ENCODE results near the gene DPP8. TPM values are rescaled to one million over a fixed set of nuclear protein-coding genes. Genes with fewer than 3 reads are reported as not detected.

DPP8 gene
- total RNA-seq, 2 experiments from 2014 or later = 27.7 to 32.6 TPM

DNA sequence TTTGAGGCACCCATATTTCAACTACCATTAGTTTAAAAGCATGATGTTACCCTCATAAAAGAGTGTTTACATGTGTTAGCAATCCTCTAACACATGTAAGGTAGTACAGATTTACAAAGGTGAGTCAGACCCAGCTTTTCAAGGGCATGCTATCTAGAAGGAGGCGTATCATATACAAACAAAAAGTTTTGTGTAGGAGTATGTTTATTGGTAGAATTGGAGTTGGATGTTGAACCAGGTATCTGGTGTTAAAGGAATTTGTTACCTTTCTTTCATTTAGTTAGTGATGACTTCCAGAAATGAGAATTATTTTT lies 15.2 kb upstream of the DPP8 start:
- H3K27me3 Mint-ChIP-seq = no peaks in the 10 kb centered on the region
- no peak overlapping the region for H3K4me3 Mint-ChIP-seq
- H3K36me3 Mint-ChIP-seq (ENCODE audit: low read depth) = peaks cover 14% of the 10 kb centered on the region
- peaks cover 38% of the 10 kb centered on the region for H3K4me1 Mint-ChIP-seq (ENCODE audit: low read depth)
- H3K9me3 Mint-ChIP-seq = no peaks in the 10 kb centered on the region
- intact Hi-C loops (cut with micrococcal nuclease) = no loop called here
- DNase-seq (no peak), ATAC-seq (no peak)
- TF ChIP-seq, protein P1, sequence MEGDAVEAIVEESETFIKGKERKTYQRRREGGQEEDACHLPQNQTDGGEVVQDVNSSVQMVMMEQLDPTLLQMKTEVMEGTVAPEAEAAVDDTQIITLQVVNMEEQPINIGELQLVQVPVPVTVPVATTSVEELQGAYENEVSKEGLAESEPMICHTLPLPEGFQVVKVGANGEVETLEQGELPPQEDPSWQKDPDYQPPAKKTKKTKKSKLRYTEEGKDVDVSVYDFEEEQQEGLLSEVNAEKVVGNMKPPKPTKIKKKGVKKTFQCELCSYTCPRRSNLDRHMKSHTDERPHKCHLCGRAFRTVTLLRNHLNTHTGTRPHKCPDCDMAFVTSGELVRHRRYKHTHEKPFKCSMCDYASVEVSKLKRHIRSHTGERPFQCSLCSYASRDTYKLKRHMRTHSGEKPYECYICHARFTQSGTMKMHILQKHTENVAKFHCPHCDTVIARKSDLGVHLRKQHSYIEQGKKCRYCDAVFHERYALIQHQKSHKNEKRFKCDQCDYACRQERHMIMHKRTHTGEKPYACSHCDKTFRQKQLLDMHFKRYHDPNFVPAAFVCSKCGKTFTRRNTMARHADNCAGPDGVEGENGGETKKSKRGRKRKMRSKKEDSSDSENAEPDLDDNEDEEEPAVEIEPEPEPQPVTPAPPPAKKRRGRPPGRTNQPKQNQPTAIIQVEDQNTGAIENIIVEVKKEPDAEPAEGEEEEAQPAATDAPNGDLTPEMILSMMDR (IDR thresholded peaks at IDR 0.05) = no peak
- POLR2A ChIA-PET = interaction anchor here (0.7 kb wide), 1 partner anchor 541 kb away, joined by 3 read pairs; no protein-coding TSS in a partner anchor
- CTCF ChIA-PET = no interaction called here
- no peak overlapping the region for H3K27ac Mint-ChIP-seq

DNA sequence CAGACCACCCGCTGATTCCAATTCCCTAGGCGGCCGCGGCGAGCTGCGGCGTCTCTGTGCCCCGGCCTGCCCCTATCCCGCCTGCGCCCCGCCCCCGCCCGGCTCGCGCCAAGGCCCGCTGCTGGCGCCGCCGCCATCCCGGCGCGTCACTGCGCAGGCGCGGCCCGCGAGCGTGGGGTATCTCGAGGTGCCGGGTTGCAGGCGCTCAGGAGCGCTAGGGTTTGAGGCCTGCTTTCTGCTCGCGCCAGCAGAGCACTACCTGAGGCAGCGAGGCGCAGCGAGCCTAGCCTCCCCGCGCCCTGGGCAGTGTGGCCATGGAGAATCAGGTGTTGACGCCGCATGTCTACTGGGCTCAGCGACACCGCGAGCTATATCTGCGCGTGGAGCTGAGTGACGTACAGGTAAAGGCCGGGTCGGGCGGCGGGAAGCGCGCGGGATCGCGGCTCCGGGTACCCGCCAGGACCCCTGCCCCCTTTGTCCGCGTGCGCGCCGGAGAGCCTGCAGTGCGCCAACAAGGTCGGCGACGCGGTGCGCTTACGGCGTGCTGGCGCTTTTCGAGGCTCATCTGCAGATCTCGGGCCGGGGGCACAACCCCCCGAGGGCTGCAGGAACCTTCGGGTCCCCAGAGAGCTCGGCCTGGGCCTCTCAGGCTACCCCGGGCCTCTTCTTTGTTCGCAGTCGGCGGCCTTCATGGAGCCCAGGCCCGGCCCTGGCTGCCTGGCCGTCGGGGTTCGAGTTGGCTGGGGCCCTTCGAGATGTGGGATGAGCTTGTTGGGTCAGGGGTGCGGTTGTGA lies 13.0 kb upstream of the DPP8 start, which contains the start of gene HACD3:
HACD3 (plus strand) TSS at position 146 of the 794 bp plus-strand sequence; CDS start at position 315, 169 bp downstream.
- peaks cover 38% of the 10 kb centered on the region for H3K4me1 Mint-ChIP-seq (ENCODE audit: low read depth)

DNA sequence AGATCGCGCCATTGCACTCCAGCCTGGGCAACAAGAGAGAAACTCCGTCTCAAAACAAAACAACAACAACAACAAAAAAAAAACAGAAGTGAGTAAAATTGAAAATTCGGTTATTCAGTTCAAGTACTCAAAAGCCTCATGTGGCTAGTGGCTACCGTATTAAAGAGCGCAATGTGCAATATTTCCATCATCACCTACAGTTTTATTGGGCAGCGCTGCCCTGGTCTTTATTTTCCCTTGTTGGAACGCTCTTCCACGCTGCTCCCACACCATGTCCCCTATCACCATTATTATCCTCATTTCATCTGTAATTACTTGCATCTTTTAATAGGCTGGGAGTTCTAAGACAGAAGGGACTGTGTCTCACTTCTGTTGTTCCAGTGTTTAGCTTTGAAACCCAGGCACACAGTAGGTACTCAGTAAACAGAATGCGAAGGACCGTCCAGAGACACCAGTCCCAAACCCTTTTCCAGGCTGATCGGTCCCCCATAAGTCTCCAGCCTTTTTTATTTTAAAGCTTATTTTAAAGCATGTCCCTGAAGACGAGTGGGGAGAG lies 12.4 kb upstream of the DPP8 start:
- ChIA-PET CTCF (interaction anchor here (1.4 to 1.6 kb wide), 3 partner anchors 9 to 41 kb away, joined by 3 to 5 read pairs (median 4); no protein-coding TSS in a partner anchor), POLR2A (interaction anchor here (0.9 to 2.1 kb wide), 8 partner anchors 14 to 543 kb away, joined by 3 to 9 read pairs (median 3); partner anchors contain the start of gene INTS14)
- H3K4me3 Mint-ChIP-seq = peak overlapping the region; percentile 82
- intact Hi-C loops (cut with micrococcal nuclease) = no loop called here
- no peak for ATAC-seq
- no peaks in the 10 kb centered on the region for H3K27me3 Mint-ChIP-seq
- DNase-seq = no peak
- TF ChIP-seq, protein P1 (IDR thresholded peaks at IDR 0.05) = no peak
- H3K27ac Mint-ChIP-seq = peak overlapping the region; percentile 82
- peaks cover 35% of the 10 kb centered on the region for H3K4me1 Mint-ChIP-seq (ENCODE audit: low read depth)
- no peaks in the 10 kb centered on the region for H3K9me3 Mint-ChIP-seq
- peaks cover 11% of the 10 kb centered on the region for H3K36me3 Mint-ChIP-seq (ENCODE audit: low read depth)

More for the DNA sequence above, 13.0 kb upstream of the DPP8 start, which contains the start of gene HACD3:
- Mint-ChIP-seq H3K27me3 (no peaks in the 10 kb centered on the region), H3K4me3 (peak within 1 kb of the TSS; percentile 82), H3K36me3 (ENCODE audit: low read depth) (peaks cover 12% of the 10 kb centered on the region), H3K9me3 (no peaks in the 10 kb centered on the region), H3K27ac (peak within 1 kb of the TSS; percentile 85)
- ChIA-PET POLR2A (interaction anchor here (0.9 to 2.1 kb wide), 12 partner anchors 14 to 543 kb away, joined by 3 to 9 read pairs (median 3); partner anchors contain the start of genes INTS14 and RNU5B-1), CTCF (interaction anchor here (0.8 to 1.6 kb wide), 3 partner anchors 14 to 42 kb away, joined by 3 to 5 read pairs (median 3); no protein-coding TSS in a partner anchor)
- ATAC-seq = peak; percentile 97
- peak; percentile 91 for DNase-seq
- TF ChIP-seq, protein P1 (IDR thresholded peaks at IDR 0.05) = no peak
- intact Hi-C loops (cut with micrococcal nuclease) = no loop called here

DNA sequence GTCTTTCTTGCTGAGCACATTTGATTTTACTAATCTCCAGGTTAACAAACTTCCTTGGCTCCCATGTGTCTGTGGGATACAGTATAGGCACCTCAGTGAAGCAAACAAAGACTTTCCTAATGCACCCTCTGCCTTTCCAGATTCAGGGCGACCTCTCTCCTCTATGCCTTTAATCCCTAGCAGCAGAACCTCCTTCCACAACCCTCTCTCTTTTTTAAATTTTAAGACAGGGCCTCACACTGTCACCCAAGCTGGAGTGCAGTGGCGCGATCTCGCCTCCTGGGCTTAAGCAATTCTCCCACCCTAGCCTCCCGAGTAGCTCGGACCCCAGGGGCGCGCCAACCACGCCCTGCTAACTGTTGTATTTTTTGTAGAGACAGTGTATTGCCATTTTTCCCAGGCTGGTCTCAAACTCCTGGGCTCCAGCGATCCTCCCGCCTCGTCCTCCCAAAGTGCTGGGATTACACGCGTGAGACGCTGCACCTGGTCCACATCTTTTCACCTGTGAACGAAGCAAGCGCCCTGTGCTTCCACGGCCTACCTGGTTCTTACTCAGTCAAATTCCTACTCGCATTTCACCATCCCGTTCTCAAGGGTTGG lies 11.1 kb upstream of the DPP8 start:
- ChIA-PET POLR2A (interaction anchor here (1.4 kb wide), 1 partner anchor 19 kb away, joined by 4 read pairs; no protein-coding TSS in a partner anchor), CTCF (interaction anchor here (1.2 to 1.5 kb wide), 2 partner anchors 8 to 17 kb away, joined by 4 read pairs; no protein-coding TSS in a partner anchor)
- peaks cover 5% of the 10 kb centered on the region for H3K36me3 Mint-ChIP-seq (ENCODE audit: low read depth)
- H3K9me3 Mint-ChIP-seq = no peaks in the 10 kb centered on the region
- no peak overlapping the region for H3K27ac Mint-ChIP-seq
- H3K27me3 Mint-ChIP-seq = no peaks in the 10 kb centered on the region
- TF ChIP-seq, protein P1 (IDR thresholded peaks at IDR 0.05) = no peak
- intact Hi-C loops (cut with micrococcal nuclease) = no loop called here
- no peak overlapping the region for H3K4me3 Mint-ChIP-seq
- ATAC-seq (no peak), DNase-seq (no peak)
- H3K4me1 Mint-ChIP-seq (ENCODE audit: low read depth) = peaks cover 26% of the 10 kb centered on the region
